Measurements from ENCODE around the gene CYB561D1. TPM values are rescaled to one million over a fixed set of nuclear protein-coding genes. Genes with fewer than 3 reads are reported as not detected.

Gene CYB561D1
- total RNA-seq, 2 donors from 2014 or later: 6.2 to 6.9 TPM

DNA sequence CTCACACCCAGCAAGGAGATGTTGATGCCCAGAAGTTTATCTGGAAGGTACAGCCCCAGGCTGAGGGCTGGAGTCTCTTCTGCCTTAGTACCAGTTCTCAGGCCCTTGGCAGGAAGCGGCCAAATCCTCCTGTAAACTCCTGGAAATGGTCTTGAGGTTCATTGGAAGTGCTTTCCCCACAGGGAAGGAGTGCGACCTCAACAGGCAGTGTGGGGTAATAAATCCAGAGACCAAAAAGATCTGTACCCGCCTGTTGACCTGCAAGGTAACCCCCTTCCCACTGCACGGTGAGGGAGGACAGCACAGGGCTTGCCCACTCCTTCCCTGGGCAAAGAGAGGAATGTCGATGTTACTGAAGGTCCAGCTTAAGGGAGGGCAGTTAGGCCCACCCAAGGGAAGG is 5.7 kb upstream of the CYB561D1 start:
- WGBS, 2 donors: 73 to 75% methylated on average over 5 of the region's 5 CpGs
- no peak for ATAC-seq
- Histone ChIP-seq H3K4me3 (no peak overlapping the region), H3K27ac (no peak overlapping the region), H3K27me3 (no peaks in the 10 kb centered on the region), H3K36me3 (replicated peaks in 1 of 2; ENCODE audit: insufficient read depth in 1 of 2, low read depth in 2 of 2) (no peaks in the 10 kb centered on the region), H3K4me1 (peaks cover 11% of the 10 kb centered on the region), H3K9me3 (no peaks in the 10 kb centered on the region)
- intact Hi-C loops (cut with DNase I): loop anchor here (5.0 kb wide), 1 partner anchor 39 kb away; no protein-coding TSS in a partner anchor
- no peak for TF ChIP-seq POLR2A (IDR thresholded peaks at IDR 0.05)
- TF ChIP-seq, protein P1, sequence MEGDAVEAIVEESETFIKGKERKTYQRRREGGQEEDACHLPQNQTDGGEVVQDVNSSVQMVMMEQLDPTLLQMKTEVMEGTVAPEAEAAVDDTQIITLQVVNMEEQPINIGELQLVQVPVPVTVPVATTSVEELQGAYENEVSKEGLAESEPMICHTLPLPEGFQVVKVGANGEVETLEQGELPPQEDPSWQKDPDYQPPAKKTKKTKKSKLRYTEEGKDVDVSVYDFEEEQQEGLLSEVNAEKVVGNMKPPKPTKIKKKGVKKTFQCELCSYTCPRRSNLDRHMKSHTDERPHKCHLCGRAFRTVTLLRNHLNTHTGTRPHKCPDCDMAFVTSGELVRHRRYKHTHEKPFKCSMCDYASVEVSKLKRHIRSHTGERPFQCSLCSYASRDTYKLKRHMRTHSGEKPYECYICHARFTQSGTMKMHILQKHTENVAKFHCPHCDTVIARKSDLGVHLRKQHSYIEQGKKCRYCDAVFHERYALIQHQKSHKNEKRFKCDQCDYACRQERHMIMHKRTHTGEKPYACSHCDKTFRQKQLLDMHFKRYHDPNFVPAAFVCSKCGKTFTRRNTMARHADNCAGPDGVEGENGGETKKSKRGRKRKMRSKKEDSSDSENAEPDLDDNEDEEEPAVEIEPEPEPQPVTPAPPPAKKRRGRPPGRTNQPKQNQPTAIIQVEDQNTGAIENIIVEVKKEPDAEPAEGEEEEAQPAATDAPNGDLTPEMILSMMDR (IDR thresholded peaks at IDR 0.05): no peak
- no peak for DNase-seq

DNA sequence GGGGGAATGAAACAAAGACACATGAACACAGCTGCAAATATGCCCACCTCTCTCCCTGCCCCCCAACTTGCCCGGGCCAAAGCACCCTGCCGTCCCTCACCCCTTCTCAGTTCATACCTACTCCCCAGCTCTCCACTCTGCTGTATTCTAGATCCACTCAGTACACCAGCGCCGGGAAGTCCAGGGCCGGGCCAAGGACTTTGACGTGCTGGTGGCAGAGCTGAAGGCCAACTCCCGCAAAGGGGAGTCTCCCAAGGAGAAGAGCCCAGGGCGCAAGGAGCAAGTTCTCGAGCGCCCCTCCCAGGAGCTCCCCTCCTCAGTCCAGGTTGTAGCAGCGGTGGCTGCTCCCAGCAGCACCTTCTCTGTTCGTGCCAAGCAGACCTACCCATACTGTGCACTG is 5.2 kb upstream of the CYB561D1 start:
- H3K4me3 ChIP-seq: no peak overlapping the region
- ATAC-seq: no peak
- H3K4me1 ChIP-seq: peaks cover 14% of the 10 kb centered on the region
- WGBS, 2 donors: 88 to 95% methylated on average over 7 to 12 of the region's 12 CpGs
- H3K9me3 ChIP-seq: no peaks in the 10 kb centered on the region
- H3K36me3 ChIP-seq (replicated peaks in 1 of 2; ENCODE audit: insufficient read depth in 1 of 2, low read depth in 2 of 2): no peaks in the 10 kb centered on the region
- no peak for DNase-seq
- no peak overlapping the region for H3K27ac ChIP-seq
- intact Hi-C loops (cut with DNase I): loop anchor here (5.0 kb wide), 1 partner anchor 39 kb away; no protein-coding TSS in a partner anchor
- TF ChIP-seq, protein P1 (IDR thresholded peaks at IDR 0.05): no peak
- no peak for TF ChIP-seq POLR2A (IDR thresholded peaks at IDR 0.05)
- no peaks in the 10 kb centered on the region for H3K27me3 ChIP-seq

DNA sequence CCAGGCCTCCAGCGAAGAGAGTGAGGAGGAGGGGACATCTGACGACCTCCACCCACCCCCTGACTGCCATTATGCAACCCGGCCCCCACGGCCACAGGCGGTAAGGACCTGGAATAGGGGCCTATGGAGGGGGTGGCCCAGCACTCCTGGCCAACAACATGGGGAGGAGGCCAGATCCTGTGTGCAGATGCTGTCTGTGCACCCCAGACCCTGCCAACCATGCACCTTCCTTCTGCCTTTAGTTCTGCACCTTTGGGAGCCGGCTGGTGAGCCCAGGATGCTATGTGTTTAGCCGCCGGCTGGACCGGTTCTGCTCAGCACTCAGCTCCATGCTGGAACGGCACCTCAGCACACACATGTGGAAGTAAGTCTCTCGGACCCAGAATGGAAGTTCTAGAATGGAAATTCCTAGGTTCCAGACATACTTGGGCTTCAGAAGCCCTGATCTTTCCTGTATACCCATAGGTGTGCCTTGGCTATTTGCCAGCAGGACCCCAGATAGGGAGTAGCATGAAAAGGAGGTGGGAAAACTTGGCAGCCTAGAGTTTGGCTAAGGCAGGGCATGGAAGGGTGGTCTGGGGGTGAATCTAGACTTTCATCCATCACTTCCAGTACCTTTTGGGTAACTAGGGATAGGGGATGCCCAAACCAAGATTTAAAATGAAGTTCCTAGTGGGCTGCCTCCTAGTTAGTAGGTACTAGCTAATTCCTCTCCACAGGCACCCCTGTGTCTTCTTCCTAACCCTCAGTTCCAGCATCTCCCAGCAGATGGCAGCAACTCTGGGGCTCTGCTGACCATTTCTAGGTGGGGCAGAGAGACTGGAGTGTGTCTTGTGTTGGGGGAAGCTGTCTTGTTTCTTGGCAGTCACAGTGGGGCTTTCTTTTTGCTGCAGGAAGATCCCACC is 3.6 kb upstream of the CYB561D1 start:
- Histone ChIP-seq H3K27me3 (no peaks in the 10 kb centered on the region), H3K4me1 (peaks cover 15% of the 10 kb centered on the region), H3K36me3 (replicated peaks in 1 of 2; ENCODE audit: insufficient read depth in 1 of 2, low read depth in 2 of 2) (no peaks in the 10 kb centered on the region), H3K27ac (no peak overlapping the region), H3K4me3 (no peak overlapping the region), H3K9me3 (no peaks in the 10 kb centered on the region)
- peak; percentile 41 for ATAC-seq
- 81 to 100% methylated on average over 2 to 11 of the region's 11 CpGs for WGBS, 2 donors
- intact Hi-C loops (cut with DNase I): no loop called here
- TF ChIP-seq, protein P1 (IDR thresholded peaks at IDR 0.05): peak; percentile 54 to 79 (median 72)
- no peak for TF ChIP-seq POLR2A (IDR thresholded peaks at IDR 0.05)
- peak; percentile 67 to 79 (median 76) for DNase-seq

DNA sequence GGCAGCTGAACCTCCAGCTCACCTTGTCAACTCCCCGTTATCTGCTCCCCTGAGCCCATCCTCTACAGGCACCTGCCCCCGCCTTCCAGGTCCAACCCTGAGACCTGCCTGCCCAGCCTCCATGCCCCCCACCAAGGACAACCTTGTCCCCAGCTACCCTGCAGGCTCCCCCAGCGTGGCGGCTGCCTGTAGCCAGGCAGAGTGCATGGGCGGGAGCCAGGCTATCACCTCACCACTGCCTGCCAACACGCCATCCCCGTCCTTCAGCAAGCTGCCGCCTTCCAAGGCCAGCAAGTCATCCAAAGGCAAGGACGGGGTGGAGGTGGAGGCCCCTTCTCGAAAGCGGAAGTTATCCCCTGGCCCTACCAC is 3.0 kb upstream of the CYB561D1 start:
- ATAC-seq: no peak
- 59 to 85% methylated on average over 3 to 11 of the region's 11 CpGs for WGBS, 2 donors

More for the DNA sequence above, 3.0 kb upstream of the CYB561D1 start:
- Histone ChIP-seq H3K9me3 (no peaks in the 10 kb centered on the region), H3K27ac (no peak overlapping the region), H3K27me3 (no peaks in the 10 kb centered on the region), H3K4me3 (no peak overlapping the region), H3K36me3 (replicated peaks in 1 of 2; ENCODE audit: insufficient read depth in 1 of 2, low read depth in 2 of 2) (no peaks in the 10 kb centered on the region), H3K4me1 (peaks cover 20% of the 10 kb centered on the region)
- intact Hi-C loops (cut with DNase I): no loop called here
- no peak for DNase-seq
- TF ChIP-seq POLR2A (IDR thresholded peaks at IDR 0.05): no peak
- TF ChIP-seq, protein P1 (IDR thresholded peaks at IDR 0.05): peak in 1 of 7 experiments; percentile 13

All from body of pancreas (tissue), 4 donors.